ENCODE data around the gene TUBA4A. TPM values are rescaled to one million over a fixed set of nuclear protein-coding genes. Genes with fewer than 3 reads are reported as not detected.

The TUBA4A gene
- total and polyA plus RNA-seq, 10 of the 15 experiments (the other 5 are each of a cell fraction or from before 2014, with no cell fraction given) = 58.2 to 325 (median 134) TPM

DNA sequence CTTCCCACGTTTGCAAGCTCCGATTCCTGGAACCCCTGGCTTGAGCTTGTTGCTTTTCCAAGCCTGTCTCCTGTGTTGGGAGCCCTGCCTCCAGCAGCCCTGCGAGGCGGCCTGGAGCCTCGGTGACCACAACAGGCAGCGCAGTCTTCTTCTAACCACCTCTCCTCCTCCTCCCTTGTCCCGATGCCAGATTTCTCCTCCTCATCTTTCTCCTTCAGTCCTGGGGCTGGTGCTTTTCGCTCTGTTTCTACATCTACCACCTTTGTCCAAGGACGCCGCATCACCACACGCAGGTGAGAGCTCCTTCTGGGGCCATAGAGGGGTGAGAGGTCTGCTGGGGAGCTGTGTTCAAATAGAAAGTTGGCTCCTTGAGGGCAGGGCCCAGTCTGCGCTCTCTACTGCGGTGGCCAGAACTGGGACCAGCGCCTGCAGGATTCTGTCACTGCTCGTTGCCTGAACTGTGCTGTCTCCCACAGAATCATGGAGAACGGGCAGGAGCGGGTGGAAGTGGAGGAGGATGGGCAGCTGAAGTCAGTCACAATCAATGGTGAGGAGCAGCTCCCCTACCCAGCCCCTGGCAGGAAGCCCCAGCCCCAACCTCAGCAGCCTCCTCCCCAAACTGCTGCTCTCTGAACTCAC, 29.3 kb upstream of the TUBA4A start (continued):
- TF ChIP-seq CEBPZ (IDR thresholded peaks at IDR 0.05; ENCODE audit: low read depth, low read length) (no peak), CBFB (IDR thresholded peaks at IDR 0.05; ENCODE audit: low read depth) (no peak), SPI1 (IDR thresholded peaks at IDR 0.05; ENCODE audit: borderline replicate concordance, insufficient read depth, low read depth, low read length) (no peak), ASH2L (IDR thresholded peaks at IDR 0.05; ENCODE audit: borderline replicate concordance, low read depth) (no peak), KLF5 (IDR thresholded peaks at IDR 0.05; ENCODE audit: partially characterized antibody) (no peak), HDGF (IDR thresholded peaks at IDR 0.05) (no peak), ZNF622 (IDR thresholded peaks at IDR 0.05) (no peak), DPF2 (IDR thresholded peaks at IDR 0.05) (no peak)
- TF ChIP-seq, protein P1, sequence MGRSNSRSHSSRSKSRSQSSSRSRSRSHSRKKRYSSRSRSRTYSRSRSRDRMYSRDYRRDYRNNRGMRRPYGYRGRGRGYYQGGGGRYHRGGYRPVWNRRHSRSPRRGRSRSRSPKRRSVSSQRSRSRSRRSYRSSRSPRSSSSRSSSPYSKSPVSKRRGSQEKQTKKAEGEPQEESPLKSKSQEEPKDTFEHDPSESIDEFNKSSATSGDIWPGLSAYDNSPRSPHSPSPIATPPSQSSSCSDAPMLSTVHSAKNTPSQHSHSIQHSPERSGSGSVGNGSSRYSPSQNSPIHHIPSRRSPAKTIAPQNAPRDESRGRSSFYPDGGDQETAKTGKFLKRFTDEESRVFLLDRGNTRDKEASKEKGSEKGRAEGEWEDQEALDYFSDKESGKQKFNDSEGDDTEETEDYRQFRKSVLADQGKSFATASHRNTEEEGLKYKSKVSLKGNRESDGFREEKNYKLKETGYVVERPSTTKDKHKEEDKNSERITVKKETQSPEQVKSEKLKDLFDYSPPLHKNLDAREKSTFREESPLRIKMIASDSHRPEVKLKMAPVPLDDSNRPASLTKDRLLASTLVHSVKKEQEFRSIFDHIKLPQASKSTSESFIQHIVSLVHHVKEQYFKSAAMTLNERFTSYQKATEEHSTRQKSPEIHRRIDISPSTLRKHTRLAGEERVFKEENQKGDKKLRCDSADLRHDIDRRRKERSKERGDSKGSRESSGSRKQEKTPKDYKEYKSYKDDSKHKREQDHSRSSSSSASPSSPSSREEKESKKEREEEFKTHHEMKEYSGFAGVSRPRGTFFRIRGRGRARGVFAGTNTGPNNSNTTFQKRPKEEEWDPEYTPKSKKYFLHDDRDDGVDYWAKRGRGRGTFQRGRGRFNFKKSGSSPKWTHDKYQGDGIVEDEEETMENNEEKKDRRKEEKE (IDR thresholded peaks at IDR 0.05) = no peak

Measured in GM12878 (cell line).